Endothelial cell of umbilical vein (primary cell): ENCODE measurements around the gene CEP170.

ENCODE experiments used
- EZH2 ChIP-seq: IDR thresholded peaks from 2 replicates; pipeline ENCODE4 v1.6.1; 2012; ENCODE audit warnings: borderline replicate concordance, low read depth, mild to moderate bottlenecking, moderate library complexity, low read length, inconsistent platforms; ENCODE audit not compliant: severe bottlenecking
- FOS ChIP-seq: IDR thresholded peaks from 2 replicates; pipeline ENCODE4 v1.6.1; 2011; ENCODE audit warnings: mild to moderate bottlenecking, low read length, moderate library complexity, borderline replicate concordance; ENCODE audit not compliant: insufficient read depth
- GATA2 ChIP-seq: IDR thresholded peaks from 2 replicates; pipeline ENCODE4 v1.7.0; 2011; ENCODE audit warnings: low read depth, mild to moderate bottlenecking, moderate library complexity, mixed read lengths, low read length; ENCODE audit not compliant: insufficient read length, insufficient read depth
- JUN ChIP-seq: IDR thresholded peaks from 2 replicates; pipeline ENCODE4 v1.6.1; 2011; ENCODE audit warnings: borderline replicate concordance, low read depth; ENCODE audit not compliant: insufficient read length, insufficient read depth
- MYC ChIP-seq: IDR thresholded peaks from one replicate; pipeline ENCODE4 v1.6.1; 2011; ENCODE audit warnings: mild to moderate bottlenecking, low read depth, low read length
- POLR2A ChIP-seq: IDR thresholded peaks from 2 replicates; pipeline ENCODE4 v1.6.1; 2012; ENCODE audit warnings: low read depth, mild to moderate bottlenecking, control low read depth, low read length
- POLR2AphosphoS5 ChIP-seq: IDR thresholded peaks from 2 replicates; pipeline ENCODE4 v1.6.1; 2012; ENCODE audit warnings: low read depth, mild to moderate bottlenecking, control low read depth, low read length, moderate library complexity; ENCODE audit not compliant: insufficient read depth
- TF ChIP-seq, protein P1 (sequence below), 2 donors: IDR thresholded peaks; 1 replicate in 1 of 2; 2 replicates in 1 of 2; pipeline ENCODE4 v1.5.1; 2011; ENCODE audit warnings: low read length in 2 of 2, mild to moderate bottlenecking in 2 of 2, moderate library complexity in 2 of 2, control low read depth in 1 of 2, inconsistent platforms in 1 of 2, low read depth in 1 of 2; ENCODE audit not compliant: insufficient read depth in 1 of 2; ENCODE audit errors: extremely low read depth in 1 of 2
- TF ChIP-seq, protein P2 (sequence below): IDR thresholded peaks from 2 replicates; pipeline ENCODE4 v1.6.1; 2011; ENCODE audit not compliant: insufficient read depth, insufficient read length

DNA sequence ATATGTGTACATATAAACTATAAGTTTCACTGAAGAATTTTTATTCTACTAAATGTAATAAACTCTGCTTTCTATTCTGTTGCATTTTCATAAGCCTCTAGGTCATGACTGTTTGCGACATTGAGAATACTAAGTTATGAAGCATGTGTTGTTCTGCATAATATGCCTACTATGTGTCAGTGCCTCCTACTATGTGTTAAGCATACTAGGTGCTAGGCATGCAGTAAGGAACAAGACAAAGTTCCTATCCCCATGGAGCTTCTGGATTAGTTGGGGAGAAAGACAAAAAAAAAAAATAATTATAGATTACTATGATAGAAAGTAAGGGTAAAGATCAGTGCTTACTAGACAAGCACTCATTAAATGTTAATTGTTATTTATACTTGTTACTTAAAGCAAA, 2.1 kb upstream of the CEP170 start:
- TF ChIP-seq, protein P1, sequence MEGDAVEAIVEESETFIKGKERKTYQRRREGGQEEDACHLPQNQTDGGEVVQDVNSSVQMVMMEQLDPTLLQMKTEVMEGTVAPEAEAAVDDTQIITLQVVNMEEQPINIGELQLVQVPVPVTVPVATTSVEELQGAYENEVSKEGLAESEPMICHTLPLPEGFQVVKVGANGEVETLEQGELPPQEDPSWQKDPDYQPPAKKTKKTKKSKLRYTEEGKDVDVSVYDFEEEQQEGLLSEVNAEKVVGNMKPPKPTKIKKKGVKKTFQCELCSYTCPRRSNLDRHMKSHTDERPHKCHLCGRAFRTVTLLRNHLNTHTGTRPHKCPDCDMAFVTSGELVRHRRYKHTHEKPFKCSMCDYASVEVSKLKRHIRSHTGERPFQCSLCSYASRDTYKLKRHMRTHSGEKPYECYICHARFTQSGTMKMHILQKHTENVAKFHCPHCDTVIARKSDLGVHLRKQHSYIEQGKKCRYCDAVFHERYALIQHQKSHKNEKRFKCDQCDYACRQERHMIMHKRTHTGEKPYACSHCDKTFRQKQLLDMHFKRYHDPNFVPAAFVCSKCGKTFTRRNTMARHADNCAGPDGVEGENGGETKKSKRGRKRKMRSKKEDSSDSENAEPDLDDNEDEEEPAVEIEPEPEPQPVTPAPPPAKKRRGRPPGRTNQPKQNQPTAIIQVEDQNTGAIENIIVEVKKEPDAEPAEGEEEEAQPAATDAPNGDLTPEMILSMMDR (IDR thresholded peaks at IDR 0.05; ENCODE audit: extremely low read depth in 1 of 2, insufficient read depth in 1 of 2, low read depth in 1 of 2, low read length in 2 of 2) = no peak
- TF ChIP-seq JUN (no peak), EZH2 (no peak), POLR2A (no peak), POLR2AphosphoS5 (no peak), MYC (no peak), FOS (no peak), GATA2 (no peak)
- TF ChIP-seq, protein P2, sequence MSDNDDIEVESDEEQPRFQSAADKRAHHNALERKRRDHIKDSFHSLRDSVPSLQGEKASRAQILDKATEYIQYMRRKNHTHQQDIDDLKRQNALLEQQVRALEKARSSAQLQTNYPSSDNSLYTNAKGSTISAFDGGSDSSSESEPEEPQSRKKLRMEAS = no peak
